ENCODE data around the gene KRTAP6-2.

The KRTAP6-2 gene

GRCh38 chr21:30563630-30564029, 35.1 kb downstream of the KRTAP6-2 start:
- H3K9me3 ChIP-seq (ENCODE audit: control insufficient read depth, low read depth, low read length), result no peaks in the 10 kb centered on the region
- no peak overlapping the region for H3K27ac ChIP-seq (ENCODE audit: low read length)
- no peak overlapping the region for H3K9ac ChIP-seq (ENCODE audit: low read length)
- H3K4me3 ChIP-seq (ENCODE audit: low read length), result no peak overlapping the region
- no peaks in the 10 kb centered on the region for H3K36me3 ChIP-seq (ENCODE audit: control insufficient read depth, low read depth, low read length)
- H3K4me1 ChIP-seq (ENCODE audit: control insufficient read depth, low read depth, low read length), result no peaks in the 10 kb centered on the region
- no peaks in the 10 kb centered on the region for H3K27me3 ChIP-seq (ENCODE audit: control insufficient read depth, insufficient read depth, low read length)

- Histone ChIP-seq H3K27ac (ENCODE audit: low read length) (no peak overlapping the region), H3K36me3 (ENCODE audit: control insufficient read depth, low read depth, low read length) (no peaks in the 10 kb centered on the region), H3K9me3 (ENCODE audit: control insufficient read depth, low read depth, low read length) (no peaks in the 10 kb centered on the region), H3K4me3 (ENCODE audit: low read length) (no peak overlapping the region), H3K4me1 (ENCODE audit: control insufficient read depth, low read depth, low read length) (no peaks in the 10 kb centered on the region), H3K27me3 (ENCODE audit: control insufficient read depth, insufficient read depth, low read length) (no peaks in the 10 kb centered on the region), H3K9ac (ENCODE audit: low read length) (no peak overlapping the region)
Observed at GRCh38 chr21:30563072-30563471, 35.6 kb downstream of the KRTAP6-2 start.

GRCh38 chr21:30561957-30562356, 36.7 kb downstream of the KRTAP6-2 start:
- Histone ChIP-seq H3K9ac (ENCODE audit: low read length) (no peak overlapping the region), H3K4me3 (ENCODE audit: low read length) (no peak overlapping the region), H3K4me1 (ENCODE audit: control insufficient read depth, low read depth, low read length) (no peaks in the 10 kb centered on the region), H3K9me3 (ENCODE audit: control insufficient read depth, low read depth, low read length) (no peaks in the 10 kb centered on the region), H3K27ac (ENCODE audit: low read length) (no peak overlapping the region), H3K27me3 (ENCODE audit: control insufficient read depth, insufficient read depth, low read length) (no peaks in the 10 kb centered on the region), H3K36me3 (ENCODE audit: control insufficient read depth, low read depth, low read length) (no peaks in the 10 kb centered on the region)

- Histone ChIP-seq H3K27ac (ENCODE audit: low read length) (no peak within 1 kb of the TSS), H3K4me3 (ENCODE audit: low read length) (no peak within 1 kb of the TSS)
Observed at GRCh38 chr21:30561264-30561895, 37.3 kb downstream of the KRTAP6-2 start, which contains the start of gene KRTAP19-7. Gene KRTAP19-7, minus strand, starts transcription at chr21:30561314. Its CDS starts 25 bp downstream, at chr21:30561289.

GRCh38 chr21:30555095-30555494, 43.6 kb downstream of the KRTAP6-2 start:
- H3K4me1 ChIP-seq (ENCODE audit: control insufficient read depth, low read depth, low read length), result no peaks in the 10 kb centered on the region
- H3K9me3 ChIP-seq (ENCODE audit: control insufficient read depth, low read depth, low read length), result no peaks in the 10 kb centered on the region
- H3K27ac ChIP-seq (ENCODE audit: low read length), result no peak overlapping the region
- no peak overlapping the region for H3K9ac ChIP-seq (ENCODE audit: low read length)
- H3K36me3 ChIP-seq (ENCODE audit: control insufficient read depth, low read depth, low read length), result no peaks in the 10 kb centered on the region
- no peak overlapping the region for H3K4me3 ChIP-seq (ENCODE audit: low read length)
- no peaks in the 10 kb centered on the region for H3K27me3 ChIP-seq (ENCODE audit: control insufficient read depth, insufficient read depth, low read length)

More at GRCh38 chr21:30561264-30561895, 37.3 kb downstream of the KRTAP6-2 start, which contains the start of gene KRTAP19-7:
- Histone ChIP-seq H3K36me3 (ENCODE audit: control insufficient read depth, low read depth, low read length) (no peaks in the 10 kb centered on the region), H3K4me1 (ENCODE audit: control insufficient read depth, low read depth, low read length) (no peaks in the 10 kb centered on the region), H3K9me3 (ENCODE audit: control insufficient read depth, low read depth, low read length) (no peaks in the 10 kb centered on the region), H3K27me3 (ENCODE audit: control insufficient read depth, insufficient read depth, low read length) (no peaks in the 10 kb centered on the region), H3K9ac (ENCODE audit: low read length) (no peak within 1 kb of the TSS)

GRCh38 chr21:30552782-30553181, 45.9 kb downstream of the KRTAP6-2 start:
- Histone ChIP-seq H3K27me3 (ENCODE audit: control insufficient read depth, insufficient read depth, low read length) (no peaks in the 10 kb centered on the region), H3K4me3 (ENCODE audit: low read length) (no peak overlapping the region), H3K4me1 (ENCODE audit: control insufficient read depth, low read depth, low read length) (no peaks in the 10 kb centered on the region), H3K9me3 (ENCODE audit: control insufficient read depth, low read depth, low read length) (no peaks in the 10 kb centered on the region), H3K9ac (ENCODE audit: low read length) (no peak overlapping the region), H3K36me3 (ENCODE audit: control insufficient read depth, low read depth, low read length) (no peaks in the 10 kb centered on the region), H3K27ac (ENCODE audit: low read length) (no peak overlapping the region)

All from iPS-18a (cell line).